GM12878 (cell line): ENCODE measurements around the gene PCDHB6. TPM values are rescaled to one million over a fixed set of nuclear protein-coding genes. Genes with fewer than 3 reads are reported as not detected.

ENCODE experiments used
- ATAC-seq: fragments of 200-7000 bp; cut with Tn5 transposase; 3 replicates; pipeline ENCODE4 v1.9.1; 2020; ENCODE audit warnings: mild to moderate bottlenecking, moderate library complexity
- BruUV-seq: library from RNA; stranded (reverse); fragments of 400-500 nt; replicated peaks from 2 replicates; lab custom pipeline; 2021; lab: Mats Ljungman, UMichigan
- CTCF ChIA-PET: fragments of 300-600 bp; sonication (Branson Sonifier 250); formaldehyde crosslinking; extraction: SDS; loops from one replicate; lab custom pipeline; 2021; ENCODE audit warnings: inconsistent platforms; lab: Yijun Ruan, JAX
- POLR2A ChIA-PET: fragments of 350-600 bp; formaldehyde crosslinking; extraction: SDS; loops from one replicate; lab custom pipeline; 2021; ENCODE audit warnings: inconsistent platforms; lab: Charles Lee
- RAD21 ChIA-PET: fragments of 300-600 bp; sonication (Branson Sonifier 250); formaldehyde crosslinking; loops from one replicate; lab custom pipeline; 2023; ENCODE audit warnings: antibody characterized with exemption; ENCODE audit not compliant: unreplicated experiment; lab: Charles Lee
- SMC1A ChIA-PET: fragments of 300-600 bp; sonication (Branson Sonifier 250); formaldehyde crosslinking; loops from one replicate; lab custom pipeline; 2023; ENCODE audit not compliant: unreplicated experiment, uncharacterized antibody; lab: Charles Lee
- DNase-seq: peaks from one replicate; pipeline ENCODE4 v3.0.0-alpha.2; 2011; ENCODE audit warnings: low read depth, low spot score
- FAIRE-seq: peaks from 3 replicates; lab custom pipeline; 2011; peaks lifted over from hg19 to GRCh38; lab: Jason Lieb, UNC
- H2AFZ ChIP-seq: 2 replicates; pipeline ENCODE4 v1.6.0; 2011; ENCODE audit warnings: low read depth, low read length, control low read depth; ENCODE audit not compliant: control insufficient read depth
- H3K27ac ChIP-seq: 2 replicates; pipeline ENCODE4 v1.5.1; 2011; ENCODE audit warnings: control low read depth; ENCODE audit not compliant: control insufficient read depth, insufficient read depth
- H3K27me3 ChIP-seq, 2 experiments: replicated peaks in 1 of 2; 2 replicates each; pipeline versions ENCODE4 v1.6.0 to v1.6.1; 2011; ENCODE audit warnings: low read length in 1 of 2; ENCODE audit not compliant: control insufficient read depth in 2 of 2, insufficient read depth in 2 of 2
- H3K36me3 ChIP-seq, 2 experiments: 2 replicates each; pipeline ENCODE4 v1.5.1; 2011; ENCODE audit warnings: low read length in 1 of 2; ENCODE audit not compliant: control insufficient read depth in 2 of 2, insufficient read depth in 2 of 2
- H3K4me1 ChIP-seq: 2 replicates; pipeline ENCODE4 v1.6.1; 2011; ENCODE audit warnings: mild to moderate bottlenecking, low read length, moderate library complexity, mixed read lengths; ENCODE audit not compliant: control insufficient read depth, insufficient read depth
- H3K4me2 ChIP-seq: 2 replicates; pipeline ENCODE4 v1.6.0; 2011; ENCODE audit warnings: control low read depth; ENCODE audit not compliant: control insufficient read depth, insufficient read depth
- H3K4me3 ChIP-seq: fragments of 200-600 bp; sonication (generic); 2 replicates; pipeline ENCODE4 v1.5.1; 2016
- H3K79me2 ChIP-seq: 2 replicates; pipeline ENCODE4 v1.6.0; 2011; ENCODE audit warnings: low read length; ENCODE audit not compliant: control insufficient read depth, insufficient read depth
- H3K9ac ChIP-seq: 2 replicates; pipeline ENCODE4 v1.8.0; 2011; ENCODE audit warnings: low read length, control low read depth, mixed read lengths; ENCODE audit not compliant: control insufficient read depth, insufficient read depth
- H3K9me3 ChIP-seq: replicated peaks from 3 replicates; pipeline ENCODE4 v1.5.1; 2011; ENCODE audit warnings: mild to moderate bottlenecking, low read length; ENCODE audit not compliant: control insufficient read depth, insufficient read depth
- H4K20me1 ChIP-seq: 2 replicates; pipeline ENCODE4 v1.6.0; 2011; ENCODE audit not compliant: control insufficient read depth, insufficient read depth
- ATF7 ChIP-seq: fragments of 450-650 bp; IDR thresholded peaks from 2 replicates; pipeline ENCODE4 v1.6.1; 2016; ENCODE audit warnings: low read depth, mild to moderate bottlenecking
- BCL3 ChIP-seq: IDR thresholded peaks from 2 replicates; pipeline ENCODE4 v1.6.1; 2011; ENCODE audit warnings: borderline replicate concordance, low read depth, mild to moderate bottlenecking, moderate library complexity, low read length; ENCODE audit not compliant: insufficient read depth, poor library complexity, severe bottlenecking
- CHD4 ChIP-seq: fragments of 200-600 bp; sonication (generic); IDR thresholded peaks from 2 replicates; pipeline ENCODE4 v1.6.1; 2016; ENCODE audit warnings: mild to moderate bottlenecking
- GATAD2B ChIP-seq: fragments of 450-650 bp; conservative IDR thresholded peaks from 2 replicates; pipeline ENCODE4 v1.6.1; 2017; ENCODE audit warnings: low read depth, mild to moderate bottlenecking, moderate library complexity
- MYB ChIP-seq: fragments of 150-350 bp; IDR thresholded peaks from 2 replicates; pipeline ENCODE4 v1.6.1; 2014; ENCODE audit warnings: mild to moderate bottlenecking, low read depth, low read length, borderline replicate concordance
- POLR2AphosphoS5 ChIP-seq: IDR thresholded peaks from 2 replicates; pipeline ENCODE4 v1.6.1; 2011; ENCODE audit warnings: mild to moderate bottlenecking, low read length, inconsistent platforms
- RAD21 ChIP-seq: IDR thresholded peaks from 2 replicates; pipeline ENCODE4 v1.6.1; 2011; ENCODE audit warnings: mild to moderate bottlenecking, low read depth, low read length, moderate library complexity; ENCODE audit not compliant: insufficient read depth
- SUZ12 ChIP-seq: fragments of 200-600 bp; sonication (generic); IDR thresholded peaks from one replicate; pipeline ENCODE4 v1.6.1; 2018; ENCODE audit warnings: antibody characterized with exemption, mild to moderate bottlenecking; ENCODE audit not compliant: unreplicated experiment
- ZBTB4 ChIP-seq: fragments of 450-650 bp; formaldehyde crosslinking; IDR thresholded peaks from 2 replicates; pipeline ENCODE4 v1.4.0; 2022; ENCODE audit warnings: mild to moderate bottlenecking, moderate library complexity
- WGBS: methylation state at CpG from one replicate; pipeline ENCODE4 v1.1.6; 2016; ENCODE audit warnings: low lambda C conversion rate; ENCODE audit not compliant: insufficient replicate concordance, insufficient coverage; ENCODE audit errors: missing lambda C conversion rate; 5-methylcytosine and 5-hydroxymethylcytosine counted together
- in situ Hi-C: fragments of 300-500 bp; cut with MboI; formaldehyde crosslinking; loops from 9 replicates; pipeline ENCODE4 v1.14.3; 2018; ENCODE audit warnings: mixed read lengths
- intact Hi-C: fragments of 100-400 bp; cut with micrococcal nuclease; formaldehyde crosslinking; loops from one replicate; pipeline ENCODE4 v1.14.2; 2022; ENCODE audit not compliant: unreplicated experiment
- polyA plus RNA-seq, 11 experiments: library from polyadenylated mRNA; depleted of rRNA in 4 of 11; unstranded in 6 of 11; stranded (reverse) in 5 of 11; fragments of >200 nt; fragmentation: Nextera tagmentation in 4 of 11; fragmentation: Illumina TruSeq in 1 of 11; extraction: Ambion mirVana in 4 of 11; extraction: Trizol in 1 of 11; gene quantifications; 1 replicate in 1 of 11; 2 replicates in 10 of 11; pipeline versions ENCODE4 v1.2.1 to v1.2.3, GENCODE V29; 2011 to 2016; ENCODE audit warnings: inconsistent platforms in 2 of 11, missing spikeins in 2 of 11, low read depth in 1 of 11
- total RNA-seq, 4 experiments: library from RNA; depleted of rRNA in 3 of 4; stranded (reverse); fragments of >200 nt in 3 of 4; fragmentation: Illumina TruSeq in 1 of 4; extraction: Trizol in 1 of 4; gene quantifications; 2 replicates each; pipeline versions ENCODE4 v1.2.1 to v1.2.3, GENCODE V29; 2013 to 2021
- TF ChIP-seq, protein P1 (sequence below): IDR thresholded peaks from 2 replicates; pipeline ENCODE4 v1.6.1; 2012; ENCODE audit warnings: mild to moderate bottlenecking, low read depth, low read length

The PCDHB6 gene
- total and polyA plus RNA-seq, 10 of the 15 experiments (the other 5 are each of a cell fraction or from before 2014, with no cell fraction given) = not detected

- no peaks in the 10 kb centered on the region for H3K36me3 ChIP-seq
- ChIA-PET RAD21 (no interaction called here), SMC1A (no interaction called here), CTCF (interaction anchor here (0.6 to 1.7 kb wide), 2 partner anchors 148 to 414 kb away, joined by 4 read pairs; no protein-coding TSS in a partner anchor), POLR2A (no interaction called here)
- DNase-seq (no peak), FAIRE-seq (no peak), ATAC-seq (no peak)
- no peak overlapping the region for H3K9ac ChIP-seq
- in situ Hi-C loops = no loop called here
- H3K9me3 ChIP-seq = no peaks in the 10 kb centered on the region; the same call in 1 of the 3 replicates
- WGBS = 43% methylated on average over 33 of the region's 33 CpGs
- no peaks in the 10 kb centered on the region for H3K27me3 ChIP-seq
- H3K79me2 ChIP-seq = no peaks in the 10 kb centered on the region
- H3K4me2 ChIP-seq = no peak overlapping the region
- H4K20me1 ChIP-seq = no peaks in the 10 kb centered on the region
- intact Hi-C loops = no loop called here
- no peak overlapping the region for H3K27ac ChIP-seq
- no peaks in the 10 kb centered on the region for H3K4me1 ChIP-seq
- H2AFZ ChIP-seq = no peak overlapping the region
- no peak overlapping the region for H3K4me3 ChIP-seq
- BruUV-seq = no TSS peak
- TF ChIP-seq MYB = no peak
- TF ChIP-seq CHD4 = no peak
- no peak for TF ChIP-seq GATAD2B
- no peak for TF ChIP-seq ZBTB4
- TF ChIP-seq RAD21 = no peak
- TF ChIP-seq POLR2AphosphoS5 = no peak
- no peak for TF ChIP-seq ATF7
- no peak for TF ChIP-seq BCL3
- no peak for TF ChIP-seq SUZ12
- TF ChIP-seq, protein P1, sequence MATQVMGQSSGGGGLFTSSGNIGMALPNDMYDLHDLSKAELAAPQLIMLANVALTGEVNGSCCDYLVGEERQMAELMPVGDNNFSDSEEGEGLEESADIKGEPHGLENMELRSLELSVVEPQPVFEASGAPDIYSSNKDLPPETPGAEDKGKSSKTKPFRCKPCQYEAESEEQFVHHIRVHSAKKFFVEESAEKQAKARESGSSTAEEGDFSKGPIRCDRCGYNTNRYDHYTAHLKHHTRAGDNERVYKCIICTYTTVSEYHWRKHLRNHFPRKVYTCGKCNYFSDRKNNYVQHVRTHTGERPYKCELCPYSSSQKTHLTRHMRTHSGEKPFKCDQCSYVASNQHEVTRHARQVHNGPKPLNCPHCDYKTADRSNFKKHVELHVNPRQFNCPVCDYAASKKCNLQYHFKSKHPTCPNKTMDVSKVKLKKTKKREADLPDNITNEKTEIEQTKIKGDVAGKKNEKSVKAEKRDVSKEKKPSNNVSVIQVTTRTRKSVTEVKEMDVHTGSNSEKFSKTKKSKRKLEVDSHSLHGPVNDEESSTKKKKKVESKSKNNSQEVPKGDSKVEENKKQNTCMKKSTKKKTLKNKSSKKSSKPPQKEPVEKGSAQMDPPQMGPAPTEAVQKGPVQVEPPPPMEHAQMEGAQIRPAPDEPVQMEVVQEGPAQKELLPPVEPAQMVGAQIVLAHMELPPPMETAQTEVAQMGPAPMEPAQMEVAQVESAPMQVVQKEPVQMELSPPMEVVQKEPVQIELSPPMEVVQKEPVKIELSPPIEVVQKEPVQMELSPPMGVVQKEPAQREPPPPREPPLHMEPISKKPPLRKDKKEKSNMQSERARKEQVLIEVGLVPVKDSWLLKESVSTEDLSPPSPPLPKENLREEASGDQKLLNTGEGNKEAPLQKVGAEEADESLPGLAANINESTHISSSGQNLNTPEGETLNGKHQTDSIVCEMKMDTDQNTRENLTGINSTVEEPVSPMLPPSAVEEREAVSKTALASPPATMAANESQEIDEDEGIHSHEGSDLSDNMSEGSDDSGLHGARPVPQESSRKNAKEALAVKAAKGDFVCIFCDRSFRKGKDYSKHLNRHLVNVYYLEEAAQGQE = no peak
These were observed 551 bp downstream of the PCDHB6 start for GRCh38 chr5:141150224-141150992.
